C1 segment of cervical spinal cord (tissue), 14 donors: ENCODE measurements around the gene TUG1.

ENCODE experiments used
- DNase-seq, 14 donors: peaks; one replicate each; lab custom pipeline; 2025; lab: John Stamatoyannopoulos, UW

TUG1 gene

DNA sequence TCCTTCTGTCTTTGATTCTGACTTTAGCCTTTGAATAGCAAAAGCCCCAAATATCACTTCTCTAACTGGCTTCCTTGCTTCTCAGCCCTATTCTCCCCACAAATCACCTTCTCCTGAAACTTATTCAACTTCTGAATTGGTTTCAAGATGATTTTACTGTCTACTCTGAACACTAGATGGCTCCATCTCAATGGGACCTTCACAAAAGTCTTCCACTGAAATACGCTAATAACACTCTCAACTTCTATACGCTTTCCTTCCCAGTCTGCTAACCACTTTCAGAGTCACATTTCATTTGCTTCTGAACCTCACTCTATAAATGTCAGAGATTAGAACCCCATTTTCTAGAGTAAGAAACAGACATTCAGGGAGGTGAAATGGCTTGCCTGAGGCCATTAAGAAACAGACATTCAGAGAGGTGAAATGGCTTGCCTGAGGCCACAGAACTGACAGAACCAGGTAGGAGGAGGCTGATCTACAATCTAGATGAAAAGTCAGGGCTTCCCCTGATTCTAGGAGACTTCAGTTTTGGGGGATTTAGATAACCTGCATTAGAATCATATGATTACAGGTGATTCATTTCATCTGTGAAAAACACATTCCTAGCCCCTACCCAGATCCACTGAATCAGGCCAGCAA lies 21.1 kb upstream of the TUG1 start:
- peak in 2 of 14 donors; percentile 15 to 19 for DNase-seq

DNA sequence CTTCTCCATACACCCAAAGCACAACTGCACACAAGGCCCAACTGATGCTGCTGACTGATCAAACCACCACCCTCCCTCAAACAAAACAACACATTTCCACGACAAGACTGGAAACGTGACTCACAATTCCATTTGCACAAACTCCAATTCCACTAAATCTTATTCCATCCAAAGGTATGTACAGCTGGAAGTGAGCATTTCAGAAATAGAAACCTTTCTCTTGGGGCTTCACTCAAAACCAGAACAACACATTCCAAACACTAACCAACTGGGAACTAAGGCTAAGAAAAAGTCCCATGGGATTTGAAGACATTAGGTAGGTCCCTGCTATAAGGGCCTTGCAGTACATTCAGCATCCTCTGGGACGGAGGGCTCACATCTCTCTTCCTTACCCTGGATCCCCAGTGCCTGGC lies 20.1 kb upstream of the TUG1 start:
- DNase-seq: no peak

DNA sequence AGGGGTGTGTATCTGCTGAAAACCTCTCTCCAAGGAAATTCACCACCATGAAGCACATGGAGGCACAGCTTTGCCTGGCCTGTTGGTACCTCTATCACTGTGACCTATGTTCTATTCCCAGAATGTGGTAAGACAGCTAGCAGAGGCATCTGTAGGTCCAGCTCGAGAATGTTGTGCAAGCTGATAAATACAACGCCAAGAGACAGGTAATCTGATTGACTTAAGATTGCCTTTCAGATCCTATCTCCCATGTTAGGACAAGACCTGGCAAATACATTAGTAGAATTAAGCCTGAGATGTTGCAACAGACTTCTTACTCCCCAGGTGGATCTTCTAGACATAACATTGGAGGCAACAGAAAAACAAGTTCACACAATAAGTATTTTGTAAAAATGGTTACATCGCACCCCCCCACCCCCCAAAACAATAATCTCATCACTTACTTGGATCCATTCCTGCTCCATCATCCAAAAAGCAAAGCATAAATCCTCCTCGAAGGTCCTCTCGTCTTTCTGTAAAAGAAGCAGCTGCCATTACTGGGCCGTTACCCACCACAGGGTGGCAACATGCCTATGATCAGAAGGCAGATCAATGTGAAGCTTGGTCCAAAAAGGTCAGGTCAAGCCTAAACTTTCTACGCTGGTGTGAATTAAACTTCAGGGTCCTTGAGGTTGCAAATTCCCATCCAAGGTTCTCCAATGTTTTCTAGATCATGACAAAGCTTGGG lies 19.0 kb upstream of the TUG1 start:
- no peak for DNase-seq

DNA sequence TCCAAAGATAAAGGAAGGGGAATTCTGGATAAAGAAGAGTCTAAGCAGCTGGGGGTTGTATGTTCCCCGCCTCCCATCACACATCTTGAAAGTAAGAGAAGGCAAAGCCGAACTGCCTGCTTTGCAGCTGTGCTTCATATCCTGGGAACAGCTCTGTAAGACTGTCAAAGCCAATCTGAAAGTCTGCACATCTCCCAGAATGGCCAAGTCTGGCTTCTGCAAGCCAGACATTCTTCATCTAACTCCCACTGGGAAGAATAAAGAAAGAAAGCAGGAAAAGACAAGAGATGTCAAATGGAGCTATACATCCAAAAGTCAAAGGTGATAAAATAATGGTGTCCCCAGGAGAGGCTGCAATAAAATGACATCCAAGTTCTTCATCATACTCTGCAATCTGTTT lies 15.9 kb upstream of the TUG1 start:
- DNase-seq: no peak

DNA sequence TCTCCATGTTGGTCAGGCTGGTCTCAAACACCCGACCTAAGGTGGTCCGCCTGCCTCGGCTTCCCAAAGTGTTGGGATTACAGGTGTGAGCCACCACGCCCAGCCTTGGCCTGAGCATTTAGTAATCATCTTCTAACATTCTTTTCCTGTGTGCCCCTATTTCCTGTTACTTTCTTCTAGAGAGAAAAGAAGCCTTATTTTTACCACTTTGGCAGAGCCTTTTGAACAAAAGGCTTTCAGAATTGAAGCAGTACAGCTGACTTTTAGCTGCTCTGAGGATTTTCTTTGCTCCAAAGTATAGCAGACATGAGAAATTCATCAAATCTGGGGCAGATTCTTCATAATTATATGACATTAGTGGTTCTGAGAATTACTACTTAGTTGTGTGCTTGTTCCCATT lies 13.9 kb upstream of the TUG1 start:
- DNase-seq: no peak

DNA sequence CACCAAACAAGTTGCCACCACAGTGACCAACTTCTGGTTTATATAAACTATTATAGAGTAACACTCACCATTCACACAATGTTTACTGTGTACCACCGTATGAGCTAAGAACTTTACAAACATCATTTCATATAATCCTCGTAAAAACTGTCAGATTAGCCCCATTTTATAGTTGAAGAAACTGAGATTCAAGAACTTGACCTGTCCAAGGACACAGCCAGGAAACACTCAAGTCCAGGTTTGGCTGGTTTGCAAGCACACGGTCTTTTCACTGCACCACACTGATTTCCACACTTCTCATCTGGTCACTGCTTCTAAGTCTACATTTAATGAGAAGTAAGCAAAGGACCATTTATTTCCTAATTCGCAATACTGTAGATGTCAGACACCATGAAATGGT lies 4.2 kb upstream of the TUG1 start:
- no peak for DNase-seq

DNA sequence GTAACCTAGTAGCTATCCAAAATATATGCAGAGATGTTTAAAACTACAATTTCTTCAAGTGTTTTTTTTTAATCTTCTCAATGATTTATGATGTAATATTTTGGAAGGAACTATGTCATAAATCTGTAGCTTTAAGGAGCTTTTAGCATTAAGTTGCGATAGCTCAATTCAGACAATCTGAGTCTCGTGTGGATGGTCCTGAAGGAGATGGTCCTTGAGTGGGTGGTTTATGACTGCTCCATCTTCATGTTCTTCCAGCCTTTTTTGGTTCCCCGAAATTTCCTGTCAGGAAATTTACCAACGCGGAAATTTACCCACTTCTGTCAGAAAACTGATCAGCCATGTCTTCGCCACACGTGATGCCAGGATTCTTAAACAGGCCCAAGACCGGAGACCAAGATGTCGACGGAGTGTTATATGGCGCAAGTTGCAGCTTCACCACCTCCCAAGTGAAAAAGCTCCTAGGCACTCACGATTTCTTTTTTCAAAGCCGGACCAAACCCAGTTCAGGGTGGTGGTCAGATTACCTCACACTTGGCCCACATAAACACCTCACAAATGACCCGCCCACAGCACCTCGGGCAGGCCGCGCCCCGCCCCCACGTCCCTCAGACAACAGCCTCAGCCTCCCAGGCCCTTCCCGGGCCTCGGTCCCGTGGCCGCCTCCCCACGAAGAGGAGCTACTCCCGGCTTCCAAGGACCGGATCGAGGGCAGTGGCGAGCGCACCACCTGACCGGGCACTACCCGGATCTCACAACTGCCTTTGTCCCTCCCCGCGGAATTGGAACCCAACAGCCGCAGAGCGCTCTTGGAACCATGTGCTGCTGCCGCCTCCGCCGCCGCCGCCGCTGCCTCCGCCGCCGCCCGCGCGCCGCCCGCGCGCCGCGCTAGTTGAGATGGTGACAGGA lies 796 bp upstream of the TUG1 start, which contains the start of gene MORC2:
Gene MORC2, minus strand, starts transcription at position 760 of the 909 bp plus-strand sequence. CDS start 885 bp downstream, outside the sequence.
- peak in 1 of 14 donors; percentile 75 for DNase-seq

DNA sequence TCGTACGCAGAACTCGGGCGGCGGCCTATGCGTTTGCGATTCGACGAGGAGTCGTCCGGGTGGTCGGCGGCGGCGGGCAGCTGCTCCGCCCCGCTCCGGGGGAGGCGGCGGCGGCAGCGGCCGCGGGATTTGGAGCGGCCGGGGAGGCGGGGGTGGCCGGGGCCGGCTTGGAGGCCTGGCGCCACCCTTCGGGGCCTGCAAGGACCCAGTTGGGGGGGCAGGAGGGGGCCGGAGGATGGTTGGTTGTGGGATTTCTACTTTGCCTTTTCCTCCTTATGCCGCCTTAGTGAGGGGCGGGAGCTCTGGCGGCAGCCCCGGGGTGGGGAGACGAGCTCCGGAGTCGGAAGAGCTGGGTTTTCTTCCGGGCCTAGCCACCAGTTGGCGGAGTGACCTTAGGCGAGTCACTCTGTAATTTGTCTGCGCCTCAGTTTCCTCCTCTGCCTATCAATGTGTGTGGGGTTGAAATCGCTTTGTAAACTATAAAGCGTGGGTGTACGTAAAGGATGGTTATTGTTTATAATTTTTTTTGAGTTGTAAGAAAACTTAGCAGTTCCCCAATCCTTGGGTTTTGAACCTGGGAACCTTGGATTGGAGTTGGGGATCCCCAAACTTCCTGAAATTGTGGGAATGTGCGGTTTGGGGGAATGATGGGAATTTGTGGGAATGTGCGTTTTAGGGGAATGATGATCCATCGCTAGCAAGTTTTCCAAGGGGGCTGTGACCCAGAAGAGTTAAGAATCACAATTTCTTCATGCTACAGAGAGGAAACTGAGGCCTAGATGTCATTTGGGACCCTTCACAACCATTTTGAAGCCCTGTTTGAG lies 679 bp downstream of the TUG1 start:
- DNase-seq: peak in 4 of 14 donors; percentile 27 to 58 (median 27)

DNA sequence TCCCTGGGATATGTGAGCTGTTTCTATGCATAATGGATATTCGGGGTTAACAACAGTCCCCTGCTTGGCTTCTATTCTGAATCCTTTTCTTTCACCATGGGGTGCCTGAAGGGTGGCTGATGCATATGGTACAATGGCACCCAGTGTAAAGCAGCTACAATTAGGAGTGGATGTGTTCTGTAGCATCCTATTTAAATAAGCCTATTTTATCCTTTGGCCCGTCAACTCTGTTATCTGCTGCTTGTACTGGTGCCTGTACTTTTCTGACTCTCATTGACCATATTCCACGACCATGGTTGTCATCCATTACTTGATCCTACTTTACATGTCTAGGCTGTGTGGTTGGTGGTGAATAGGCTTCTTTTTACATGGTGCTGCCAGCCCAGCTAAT lies 1.3 kb downstream of the TUG1 start:
- DNase-seq: no peak

DNA sequence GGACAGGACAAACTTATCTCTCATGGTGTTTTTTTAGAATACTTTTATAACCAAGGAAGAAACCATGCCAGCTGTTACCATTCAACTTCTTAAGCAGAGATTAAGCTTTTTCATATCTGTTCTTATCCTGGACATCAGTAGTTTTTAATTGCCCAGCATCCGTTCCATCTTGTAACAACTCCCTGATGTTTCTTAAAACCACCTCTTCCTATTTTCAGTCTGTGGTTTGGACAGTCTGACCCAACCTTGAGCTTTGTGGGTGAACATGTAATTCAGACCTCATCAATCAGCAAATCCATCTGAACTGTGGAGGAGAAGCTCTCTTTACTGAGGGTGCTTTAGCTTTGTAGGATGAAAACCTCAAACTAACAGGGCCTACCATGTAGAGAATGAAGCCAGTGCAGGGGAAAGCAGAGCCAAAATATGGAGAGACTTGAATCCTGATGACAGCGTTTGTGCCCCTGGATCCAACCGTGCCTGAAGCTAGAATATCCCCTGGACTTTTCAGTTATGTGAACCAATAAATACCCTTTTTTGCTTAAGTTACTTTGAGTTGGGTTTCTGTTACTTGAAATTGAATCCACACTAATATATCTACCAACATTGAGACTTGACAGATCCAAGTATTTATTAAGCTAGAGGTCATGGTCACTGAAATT lies 9.4 kb downstream of the TUG1 start:
- no peak for DNase-seq

DNA sequence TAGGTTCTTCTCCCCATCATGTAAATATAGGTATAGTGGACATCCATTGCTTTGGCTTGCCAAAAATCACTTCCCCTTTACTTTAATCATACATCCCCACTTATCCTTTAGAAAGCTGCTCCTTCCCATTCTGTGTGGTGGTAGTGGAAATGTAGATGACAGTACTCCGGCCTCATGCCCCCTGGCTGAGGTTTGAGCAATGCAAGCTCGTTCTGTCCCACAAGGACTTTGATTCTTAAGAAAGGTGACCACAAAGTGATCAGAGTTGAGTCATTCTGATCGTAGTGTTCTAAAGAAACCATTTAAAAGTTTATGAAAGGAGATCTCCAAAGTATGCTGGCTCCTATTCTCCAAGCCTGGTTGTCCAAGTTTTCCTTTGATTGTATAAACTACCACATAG lies 10.9 kb downstream of the TUG1 start:
- DNase-seq: no peak

DNA sequence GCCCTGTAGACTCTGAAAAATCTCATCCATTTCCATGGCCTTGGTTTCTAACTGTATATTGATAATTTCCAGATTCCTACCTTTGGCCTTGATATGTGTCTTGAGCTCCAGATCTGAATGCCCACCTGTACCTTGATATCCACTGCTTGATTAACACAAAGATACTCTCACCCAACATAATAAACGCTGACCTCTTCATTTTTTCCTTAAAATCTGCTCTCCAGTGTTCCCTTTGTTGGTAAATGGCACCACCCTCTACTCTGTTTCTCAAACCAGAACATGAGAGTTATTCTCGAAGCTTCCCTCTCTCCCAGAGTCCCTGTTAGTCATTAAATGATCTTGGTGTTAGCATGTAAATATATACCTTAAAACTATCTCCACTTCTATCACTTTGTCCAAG lies 13.4 kb downstream of the TUG1 start:
- DNase-seq: no peak

DNA sequence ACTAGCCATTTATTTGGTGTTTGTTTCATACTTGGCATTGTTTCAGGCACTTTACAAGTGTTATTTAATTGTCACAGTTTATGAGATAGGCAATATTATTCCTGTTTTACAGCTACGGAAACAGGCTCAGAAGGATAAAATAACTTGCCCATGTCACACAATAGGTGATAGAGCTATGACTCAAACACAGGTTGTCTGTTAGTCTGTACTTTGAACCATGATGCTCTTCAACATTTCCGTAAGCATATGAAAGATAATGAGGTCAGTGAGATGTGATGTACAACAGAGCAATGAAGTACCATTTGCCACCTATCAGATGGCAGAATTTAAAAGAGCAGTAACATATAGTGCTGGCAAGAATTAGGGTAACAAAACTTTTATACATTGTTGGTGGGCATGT lies 15.3 kb downstream of the TUG1 start:
- DNase-seq: no peak

DNA sequence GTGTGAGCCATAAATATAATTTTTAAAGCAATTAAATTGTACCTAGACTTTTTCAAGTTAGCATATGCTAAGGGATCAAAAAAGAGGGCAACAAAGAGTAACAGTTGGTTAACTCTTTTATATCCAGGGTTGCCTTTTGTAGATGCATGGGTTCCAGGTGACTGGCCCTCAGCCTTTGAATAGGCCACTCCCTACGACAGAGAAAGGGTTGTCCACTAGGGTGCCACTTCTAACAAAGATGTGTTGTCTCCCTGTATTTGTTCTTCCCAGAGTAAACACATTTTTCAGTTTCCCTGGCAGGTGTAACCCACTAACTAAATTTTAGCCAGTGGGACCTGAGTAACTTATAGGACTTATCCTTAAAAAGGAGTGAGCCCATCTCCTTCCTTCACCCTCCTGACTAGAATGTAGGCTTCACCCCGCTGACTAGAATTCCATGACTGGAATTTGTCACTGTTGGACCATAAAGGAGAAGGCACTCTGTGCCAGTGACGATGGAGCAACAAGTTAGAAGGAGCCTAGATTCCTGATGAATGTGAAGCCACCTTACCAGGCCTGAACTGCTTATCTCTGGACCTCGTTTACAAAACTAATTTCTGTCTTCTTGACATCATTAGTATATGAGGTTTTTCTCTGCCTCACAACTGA lies 16.6 kb downstream of the TUG1 start:
- DNase-seq: no peak

DNA sequence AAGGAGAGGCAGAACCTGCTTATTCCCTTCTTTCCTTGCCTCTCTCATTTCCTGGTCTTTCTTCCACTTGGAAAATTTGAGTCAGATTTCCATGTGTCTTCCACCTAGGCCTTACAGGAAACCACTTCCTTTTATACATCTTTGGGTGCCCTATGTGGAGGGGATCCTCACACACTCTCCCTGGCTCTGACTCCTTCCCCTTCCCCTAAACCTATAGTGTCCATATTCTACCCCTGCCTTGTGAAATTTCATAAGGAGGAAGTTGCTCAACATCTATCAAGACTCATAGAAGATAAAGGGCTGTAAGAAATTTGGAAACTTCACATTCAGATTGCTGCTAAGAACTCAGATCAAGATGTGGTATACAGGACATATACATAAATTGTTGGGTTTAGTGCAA lies 20.4 kb downstream of the TUG1 start:
- DNase-seq: no peak

DNA sequence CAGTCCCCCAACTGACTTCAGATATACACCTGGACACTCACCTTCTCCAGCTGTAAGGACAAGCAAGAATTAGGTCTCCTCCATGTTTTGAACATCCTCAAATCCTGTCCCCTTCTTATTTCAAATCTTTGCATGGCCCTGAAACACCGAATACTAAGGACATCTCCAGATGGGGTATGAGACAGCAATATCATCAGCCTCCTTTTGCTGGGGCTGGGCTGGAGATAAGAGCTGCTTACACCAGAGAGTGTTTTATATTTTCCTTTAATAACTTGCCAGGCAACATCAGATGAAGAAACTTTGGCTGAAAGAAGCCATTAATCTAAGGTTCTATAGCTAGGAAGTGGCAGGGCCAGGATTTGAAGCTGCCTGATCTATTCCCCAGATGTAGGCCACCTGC lies 21.6 kb downstream of the TUG1 start:
- DNase-seq: no peak

DNA sequence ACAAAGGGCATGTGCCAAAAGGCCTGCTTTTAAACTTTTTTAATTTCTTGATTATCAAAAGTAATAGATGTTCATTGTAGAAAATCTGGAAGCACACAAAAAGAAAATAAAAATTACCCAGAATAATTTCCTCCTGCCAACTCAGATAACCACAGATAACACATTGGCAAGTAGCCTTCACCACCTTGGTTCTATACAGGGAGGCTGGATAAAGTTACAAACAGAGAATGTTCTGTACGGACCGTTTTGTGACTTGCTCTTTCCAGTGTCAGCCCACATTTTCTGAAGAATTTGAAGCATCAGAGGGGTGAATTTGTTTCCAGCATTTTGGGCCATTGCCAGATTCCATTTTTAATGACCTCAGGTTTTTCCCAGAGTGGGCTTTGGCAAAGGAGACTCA lies 23.5 kb downstream of the TUG1 start:
- DNase-seq: no peak

DNA sequence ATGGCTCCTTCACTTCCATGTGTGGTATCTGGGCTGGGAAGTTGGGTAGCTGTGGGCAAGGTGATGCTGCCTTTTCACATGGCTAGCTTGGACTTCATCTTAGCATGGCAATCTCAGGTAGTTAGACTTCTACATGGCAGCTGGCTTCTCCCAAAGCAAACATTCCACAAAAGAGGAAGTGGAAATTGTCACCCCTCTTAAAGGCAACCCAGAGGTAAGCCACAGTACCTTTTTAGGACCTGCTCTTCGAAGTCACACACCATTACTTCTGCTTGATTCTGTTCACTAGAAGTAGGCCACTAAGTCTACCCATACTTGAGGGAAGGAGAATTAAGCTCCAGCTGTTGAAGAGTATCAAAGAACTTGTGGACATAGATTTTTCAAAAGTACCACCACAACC lies 25.9 kb downstream of the TUG1 start:
- no peak for DNase-seq

DNA sequence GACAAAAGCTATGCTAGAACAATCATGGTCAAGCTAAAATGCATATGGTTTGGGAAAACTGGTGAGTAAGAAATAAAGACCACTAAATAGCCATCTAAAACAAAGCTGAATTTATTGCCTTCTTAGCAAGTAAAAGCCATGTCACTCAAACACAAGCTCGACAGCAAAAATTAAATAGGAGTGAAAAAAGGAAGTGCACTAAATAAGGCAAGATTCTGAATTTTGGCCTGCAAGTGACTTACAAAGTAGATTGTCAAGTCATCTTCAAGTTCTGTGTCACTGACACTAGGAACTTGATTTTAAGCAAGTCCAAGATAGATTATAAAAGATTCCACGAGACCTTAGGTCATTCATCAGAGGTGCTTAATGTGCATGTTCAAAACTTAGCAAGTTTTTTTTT lies 27.4 kb downstream of the TUG1 start:
- no peak for DNase-seq

DNA sequence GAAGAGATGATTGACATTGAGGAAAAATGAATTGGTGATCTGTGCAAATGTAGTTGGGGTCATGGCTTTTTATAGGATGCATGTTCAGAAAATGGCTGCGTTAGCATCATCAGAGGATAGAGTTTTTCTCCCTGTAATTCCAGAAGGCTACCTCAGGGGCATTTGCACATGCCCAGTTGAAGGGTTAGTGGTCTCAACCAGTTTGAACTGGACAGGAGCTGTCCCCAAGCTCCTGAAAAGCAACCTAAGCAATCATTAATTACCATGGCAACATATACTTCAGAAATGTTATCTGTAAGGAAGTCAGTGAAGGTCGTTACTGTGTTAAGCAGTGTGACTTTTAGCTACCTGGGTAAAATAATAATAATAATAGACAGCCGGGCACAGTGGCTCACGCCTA lies 29.3 kb downstream of the TUG1 start:
- no peak for DNase-seq
